Measurements from ENCODE around the gene CRB2.

DNA sequence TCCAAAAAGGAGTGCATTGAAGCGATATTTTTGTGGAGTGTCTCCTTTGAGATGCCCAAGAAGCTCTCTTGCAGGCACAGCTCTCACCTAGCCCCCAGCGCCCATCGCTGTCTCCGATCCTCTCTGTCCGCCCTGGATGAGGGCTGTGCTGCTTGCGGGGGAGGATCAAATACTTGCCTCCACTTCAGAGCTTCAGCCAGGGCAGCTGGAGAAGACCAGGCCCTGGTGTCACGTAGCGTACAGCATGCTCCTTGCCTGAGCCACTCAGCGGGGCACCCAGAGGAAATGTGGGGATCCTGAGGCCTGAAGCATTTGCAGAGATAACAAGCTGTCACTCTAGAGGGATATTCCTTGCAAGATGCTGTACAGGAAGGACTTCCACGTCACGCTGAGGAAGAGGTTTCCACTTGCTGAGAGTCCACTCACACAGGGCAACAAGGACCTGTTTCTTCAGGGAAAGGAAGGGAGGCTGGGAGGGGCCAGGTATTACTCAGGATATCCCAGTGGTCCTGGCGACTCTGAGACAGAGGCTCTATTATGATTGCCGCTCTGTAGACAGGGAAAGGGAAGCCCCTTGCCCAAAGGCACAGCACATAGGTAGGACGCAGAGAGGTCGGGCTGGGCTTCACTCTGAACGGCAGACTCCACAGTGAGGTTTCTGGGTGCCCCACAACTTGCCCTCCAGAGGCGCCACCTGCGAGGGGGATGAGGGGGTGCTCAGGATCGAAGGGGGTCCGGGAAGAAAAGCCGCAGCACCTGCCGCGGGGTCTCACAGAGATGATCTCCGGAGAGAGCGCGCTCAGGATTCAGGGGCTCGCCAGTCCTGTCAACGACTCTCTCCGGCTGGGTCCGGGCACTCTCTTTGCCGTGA is 64.0 kb downstream of the CRB2 start:
- TF ChIP-seq CTCF (conservative IDR thresholded peaks at IDR 0.05) (no peak), ZFX (IDR thresholded peaks at IDR 0.05) (no peak)

All from C4-2B (cell line).